Endothelial cell of umbilical vein (primary cell): Measurements from ENCODE around the gene PKNOX2. TPM values are rescaled to one million over a fixed set of nuclear protein-coding genes. Genes with fewer than 3 reads are reported as not detected.

ENCODE experiments used
- BruUV-seq: library from RNA; stranded (reverse); fragments of 400-500 nt; replicated peaks from 2 replicates; lab custom pipeline; 2021; lab: Mats Ljungman, UMichigan
- CTCF ChIA-PET: fragments of 300-600, 350-600 bp; sonication (Branson Sonifier 250); formaldehyde crosslinking; loops from one replicate; lab custom pipeline; 2021; ENCODE audit warnings: antibody characterized with exemption, inconsistent platforms; lab: Charles Lee
- POLR2A ChIA-PET: fragments of 300-600, 350-600 bp; sonication (Branson Sonifier 250); formaldehyde crosslinking; loops from one replicate; lab custom pipeline; 2021; ENCODE audit warnings: antibody characterized with exemption, inconsistent platforms; lab: Charles Lee
- DNase-seq: peaks from one replicate; pipeline ENCODE4 v3.0.0-alpha.2; 2011; ENCODE audit warnings: low read depth, low spot score
- FAIRE-seq: peaks from 2 replicates; lab custom pipeline; 2011; peaks lifted over from hg19 to GRCh38; lab: Jason Lieb, UNC
- H2AFZ ChIP-seq: 2 replicates; pipeline ENCODE4 v1.6.0; 2012; ENCODE audit warnings: low read depth, low read length, control low read depth, inconsistent platforms
- H3K27ac ChIP-seq: 2 replicates; pipeline ENCODE4 v1.5.1; 2011; ENCODE audit warnings: low read depth, mild to moderate bottlenecking, control low read depth, low read length, moderate library complexity; ENCODE audit not compliant: insufficient read depth
- H3K27me3 ChIP-seq, 2 experiments: 2 replicates each; pipeline versions ENCODE4 v1.6.0 to v1.6.1; 2011; ENCODE audit warnings: low read length in 2 of 2, mixed read lengths in 1 of 2; ENCODE audit not compliant: control insufficient read depth in 2 of 2, insufficient read depth in 2 of 2
- H3K36me3 ChIP-seq, 2 experiments: 2 replicates in 1 of 2; 3 replicates in 1 of 2; pipeline ENCODE4 v1.5.1; 2011; ENCODE audit warnings: low read length in 2 of 2, mild to moderate bottlenecking in 1 of 2, moderate library complexity in 1 of 2; ENCODE audit not compliant: control insufficient read depth in 2 of 2, insufficient read depth in 2 of 2; ENCODE audit errors: extremely low read depth in 1 of 2
- H3K4me1 ChIP-seq: 3 replicates; pipeline ENCODE4 v1.5.1; 2011; ENCODE audit warnings: mild to moderate bottlenecking, low read length; ENCODE audit not compliant: control insufficient read depth, insufficient read depth; ENCODE audit errors: extremely low read depth
- H3K4me2 ChIP-seq: 2 replicates; pipeline ENCODE4 v1.6.1; 2011; ENCODE audit warnings: low read length, control low read depth, mixed read lengths; ENCODE audit not compliant: insufficient read depth
- H3K4me3 ChIP-seq, 3 experiments: fragments of 200-600 bp in 1 of 3; sonication (generic), shearing (Covaris generic) in 1 of 3; replicated peaks in 1 of 3; 2 replicates each; pipeline ENCODE4 v1.5.1; 2011 to 2016; ENCODE audit warnings: control low read depth in 3 of 3, low read length in 3 of 3, mild to moderate bottlenecking in 2 of 3, inconsistent platforms in 1 of 3, low read depth in 1 of 3, moderate library complexity in 1 of 3; ENCODE audit not compliant: insufficient read depth in 1 of 3
- H3K79me2 ChIP-seq: 2 replicates; pipeline ENCODE4 v1.6.0; 2012; ENCODE audit warnings: low read length, inconsistent platforms; ENCODE audit not compliant: control insufficient read depth, insufficient read depth
- H3K9ac ChIP-seq: replicated peaks from 2 replicates; pipeline ENCODE3; 2011; ENCODE audit warnings: low read length, control low read depth; ENCODE audit not compliant: insufficient read depth; ENCODE audit errors: extremely low read depth
- H3K9me1 ChIP-seq: replicated peaks from 3 replicates; pipeline ENCODE4 v1.6.0; 2011; ENCODE audit warnings: mild to moderate bottlenecking, low read length; ENCODE audit not compliant: control insufficient read depth, insufficient read depth; ENCODE audit errors: extremely low read depth
- H3K9me3 ChIP-seq: replicated peaks from 2 replicates; pipeline ENCODE4 v1.5.1; 2012; ENCODE audit warnings: low read length, inconsistent platforms; ENCODE audit not compliant: control insufficient read depth, insufficient read depth
- H4K20me1 ChIP-seq: replicated peaks from 2 replicates; pipeline ENCODE3; 2011; ENCODE audit warnings: mild to moderate bottlenecking, low read length; ENCODE audit not compliant: control insufficient read depth, insufficient read depth; ENCODE audit errors: extremely low read depth
- CTCF ChIP-seq, 2 donors: IDR thresholded peaks; 1 replicate in 1 of 2; 2 replicates in 1 of 2; pipeline ENCODE4 v1.5.1; 2011; ENCODE audit warnings: low read length in 2 of 2, mild to moderate bottlenecking in 2 of 2, moderate library complexity in 2 of 2, control low read depth in 1 of 2, inconsistent platforms in 1 of 2, low read depth in 1 of 2; ENCODE audit not compliant: insufficient read depth in 1 of 2; ENCODE audit errors: extremely low read depth in 1 of 2
- EZH2 ChIP-seq: IDR thresholded peaks from 2 replicates; pipeline ENCODE4 v1.6.1; 2012; ENCODE audit warnings: borderline replicate concordance, low read depth, mild to moderate bottlenecking, moderate library complexity, low read length, inconsistent platforms; ENCODE audit not compliant: severe bottlenecking
- FOS ChIP-seq: IDR thresholded peaks from 2 replicates; pipeline ENCODE4 v1.6.1; 2011; ENCODE audit warnings: mild to moderate bottlenecking, low read length, moderate library complexity, borderline replicate concordance; ENCODE audit not compliant: insufficient read depth
- GATA2 ChIP-seq: IDR thresholded peaks from 2 replicates; pipeline ENCODE4 v1.7.0; 2011; ENCODE audit warnings: low read depth, mild to moderate bottlenecking, moderate library complexity, mixed read lengths, low read length; ENCODE audit not compliant: insufficient read length, insufficient read depth
- JUN ChIP-seq: IDR thresholded peaks from 2 replicates; pipeline ENCODE4 v1.6.1; 2011; ENCODE audit warnings: borderline replicate concordance, low read depth; ENCODE audit not compliant: insufficient read length, insufficient read depth
- MAX ChIP-seq: IDR thresholded peaks from 2 replicates; pipeline ENCODE4 v1.6.1; 2011; ENCODE audit not compliant: insufficient read depth, insufficient read length
- MYC ChIP-seq: IDR thresholded peaks from one replicate; pipeline ENCODE4 v1.6.1; 2011; ENCODE audit warnings: mild to moderate bottlenecking, low read depth, low read length
- POLR2A ChIP-seq: IDR thresholded peaks from 2 replicates; pipeline ENCODE4 v1.6.1; 2012; ENCODE audit warnings: low read depth, mild to moderate bottlenecking, control low read depth, low read length
- POLR2AphosphoS5 ChIP-seq: IDR thresholded peaks from 2 replicates; pipeline ENCODE4 v1.6.1; 2012; ENCODE audit warnings: low read depth, mild to moderate bottlenecking, control low read depth, low read length, moderate library complexity; ENCODE audit not compliant: insufficient read depth
- dilution Hi-C: fragments of 300-500 bp; cut with MboI; formaldehyde crosslinking; loops from one replicate; pipeline ENCODE4 v1.15.0; 2019; ENCODE audit warnings: low sequenced_read_pairs; ENCODE audit not compliant: extremely low pct_ligation_motif_present
- intact Hi-C: fragments of 100-400 bp; cut with micrococcal nuclease; formaldehyde crosslinking; loops from one replicate; pipeline ENCODE4 v1.10.0; 2022
- polyA plus RNA-seq, 4 experiments: library from polyadenylated mRNA; depleted of rRNA in 3 of 4; stranded (reverse) in 3 of 4; unstranded in 1 of 4; fragments of >200 nt; gene quantifications; 2 replicates each; pipeline versions ENCODE4 v1.2.1 to v1.2.3, GENCODE V29; 2011 to 2012; ENCODE audit warnings: missing spikeins in 1 of 4
- total RNA-seq: library from RNA; stranded (reverse); gene quantifications from 2 replicates; pipeline ENCODE4 v1.2.3, GENCODE V29; 2021

The PKNOX2 gene
- total and polyA plus RNA-seq, 2 donors (not counting 3 experiments of a cell fraction or from before 2014, with no cell fraction given): 0.11 to 0.91 TPM

- peaks cover 0 to 6% of the 10 kb centered on the region in 2 experiments for H3K27me3 ChIP-seq
- no peaks in the 10 kb centered on the region for H3K36me3 ChIP-seq
- no peak overlapping the region for H3K4me2 ChIP-seq
- H2AFZ ChIP-seq: no peak overlapping the region
- H3K79me2 ChIP-seq: no peaks in the 10 kb centered on the region
- no peak overlapping the region for H3K9ac ChIP-seq
- no peaks in the 10 kb centered on the region for H3K4me1 ChIP-seq
- H3K4me3 ChIP-seq: no peak overlapping the region
- DNase-seq: no peak
- no peaks in the 10 kb centered on the region for H4K20me1 ChIP-seq
- CTCF ChIA-PET: no interaction called here
- H3K9me1 ChIP-seq: no peaks in the 10 kb centered on the region
- no peak for FAIRE-seq
- TF ChIP-seq CTCF (IDR thresholded peaks at IDR 0.05; ENCODE audit: extremely low read depth in 1 of 2, insufficient read depth in 1 of 2, low read depth in 1 of 2, low read length in 2 of 2): no peak
- dilution Hi-C loops: no loop called here
- no TSS peak for BruUV-seq
- no peak overlapping the region for H3K27ac ChIP-seq
- intact Hi-C loops: no loop called here
- H3K9me3 ChIP-seq: no peaks in the 10 kb centered on the region
- POLR2A ChIA-PET: no interaction called here
These were observed 80.7 kb downstream of the PKNOX2 start for GRCh38 chr11:125245299-125245698.

GRCh38 chr11:125247431-125247830, 82.9 kb downstream of the PKNOX2 start:
- H3K9me1 ChIP-seq: no peaks in the 10 kb centered on the region
- no peaks in the 10 kb centered on the region for H3K9me3 ChIP-seq
- POLR2A ChIA-PET: no interaction called here
- H3K79me2 ChIP-seq: no peaks in the 10 kb centered on the region
- FAIRE-seq (no peak), DNase-seq (no peak)
- peaks cover 0 to 6% of the 10 kb centered on the region in 2 experiments for H3K27me3 ChIP-seq
- H3K9ac ChIP-seq: no peak overlapping the region
- intact Hi-C loops: no loop called here
- no peaks in the 10 kb centered on the region for H3K4me1 ChIP-seq
- no peak for TF ChIP-seq MYC
- TF ChIP-seq POLR2A: no peak
- TF ChIP-seq FOS: no peak
- no peak for TF ChIP-seq GATA2
- no peak for TF ChIP-seq POLR2AphosphoS5
- TF ChIP-seq CTCF (IDR thresholded peaks at IDR 0.05; ENCODE audit: extremely low read depth in 1 of 2, insufficient read depth in 1 of 2, low read depth in 1 of 2, low read length in 2 of 2): no peak
- TF ChIP-seq MAX: no peak
- no peak for TF ChIP-seq JUN
- TF ChIP-seq EZH2: no peak
- BruUV-seq: no TSS peak
- no peaks in the 10 kb centered on the region for H3K36me3 ChIP-seq
- H3K27ac ChIP-seq: no peak overlapping the region
- no peak overlapping the region for H3K4me3 ChIP-seq
- no peak overlapping the region for H2AFZ ChIP-seq
- dilution Hi-C loops: no loop called here
- CTCF ChIA-PET: interaction anchor here (1.5 kb wide), 1 partner anchor 55 kb away, joined by 3 read pairs; no protein-coding TSS in a partner anchor
- no peak overlapping the region for H3K4me2 ChIP-seq
- H4K20me1 ChIP-seq: no peaks in the 10 kb centered on the region
